ACC112 (cell line): Measurements from ENCODE around the gene ETV3L.

ENCODE experiments used
- H2AFZ ChIP-seq: fragments of 200-600 bp; sonication (generic); one replicate; pipeline ENCODE4 v1.6.0; 2017; ENCODE audit warnings: antibody characterized with exemption, low read length; ENCODE audit not compliant: unreplicated experiment
- H3K27ac ChIP-seq: fragments of 200-600 bp; sonication (generic); 2 replicates; pipeline ENCODE4 v1.5.1; 2014; ENCODE audit warnings: low read depth, mild to moderate bottlenecking, antibody characterized with exemption, low read length, moderate library complexity
- H3K27me3 ChIP-seq: fragments of 200-600 bp; sonication (generic); 2 replicates; pipeline ENCODE4 v1.6.1; 2014; ENCODE audit warnings: mild to moderate bottlenecking, antibody characterized with exemption, low read length, moderate library complexity, mixed read lengths; ENCODE audit not compliant: insufficient read depth
- H3K36me3 ChIP-seq: fragments of 200-600 bp; sonication (generic); 2 replicates; pipeline ENCODE4 v1.6.1; 2016; ENCODE audit warnings: mild to moderate bottlenecking, antibody characterized with exemption, low read length, moderate library complexity, mixed read lengths; ENCODE audit not compliant: insufficient read depth
- H3K4me1 ChIP-seq: fragments of 200-600 bp; sonication (generic); one replicate; pipeline ENCODE4 v1.6.1; 2016; ENCODE audit warnings: low read length, mixed read lengths; ENCODE audit not compliant: insufficient read depth, unreplicated experiment, control insufficient read depth
- H3K4me3 ChIP-seq: fragments of 200-600 bp; sonication (generic); 2 replicates; pipeline ENCODE4 v1.5.1; 2014; ENCODE audit warnings: mild to moderate bottlenecking, low read depth, low read length
- H3K79me2 ChIP-seq: fragments of 200-600 bp; sonication (generic); one replicate; pipeline ENCODE4 v1.6.0; 2016; ENCODE audit warnings: low read length; ENCODE audit not compliant: control insufficient read depth, unreplicated experiment, insufficient read depth

Gene ETV3L

DNA sequence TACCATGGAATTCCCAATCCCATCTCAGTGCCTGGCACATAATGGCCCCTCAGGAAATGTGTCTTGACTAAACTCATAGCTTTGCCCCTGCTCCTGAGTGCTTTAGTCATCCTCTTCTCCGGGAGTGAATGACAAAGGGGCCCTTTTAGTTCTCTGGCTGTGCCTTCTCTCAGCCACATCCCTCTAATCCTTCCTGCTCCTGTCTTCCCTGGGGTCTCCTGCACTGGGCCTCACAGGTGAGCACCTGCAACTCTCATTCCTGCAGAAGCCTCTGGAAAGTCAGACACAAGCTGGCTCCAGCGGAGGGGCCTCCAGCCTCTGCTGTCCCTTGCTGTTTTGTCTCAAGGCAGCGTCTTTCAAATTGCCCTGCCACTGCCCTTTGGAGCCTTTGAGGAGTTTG is 14.0 kb upstream of the ETV3L start:
- Histone ChIP-seq H3K4me1 (no peaks in the 10 kb centered on the region), H3K36me3 (no peaks in the 10 kb centered on the region), H2AFZ (no peak overlapping the region), H3K4me3 (no peak overlapping the region), H3K27ac (no peak overlapping the region), H3K79me2 (no peaks in the 10 kb centered on the region), H3K27me3 (peaks cover 13% of the 10 kb centered on the region)

DNA sequence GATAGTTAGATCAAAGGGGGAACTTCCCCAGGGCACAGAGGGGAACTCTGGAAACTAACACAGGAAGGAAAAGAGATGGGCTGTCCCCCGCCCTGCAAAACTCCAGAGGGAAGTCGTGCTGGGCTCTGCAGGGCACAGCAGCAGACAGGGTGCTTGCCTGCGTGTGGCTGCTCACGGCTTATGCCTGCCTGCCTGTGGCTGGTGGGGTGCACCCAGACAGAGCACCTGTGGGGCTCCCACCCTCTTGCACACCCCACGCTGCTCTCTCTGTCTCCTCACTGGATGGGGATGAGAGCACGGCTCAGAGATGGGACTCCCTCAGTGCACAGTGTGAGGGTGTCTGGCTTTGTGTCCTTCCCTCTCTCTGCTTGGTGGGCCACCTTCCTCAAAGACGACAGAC is 13.5 kb upstream of the ETV3L start:
- Histone ChIP-seq H3K4me3 (no peak overlapping the region), H3K4me1 (no peaks in the 10 kb centered on the region), H2AFZ (no peak overlapping the region)

DNA sequence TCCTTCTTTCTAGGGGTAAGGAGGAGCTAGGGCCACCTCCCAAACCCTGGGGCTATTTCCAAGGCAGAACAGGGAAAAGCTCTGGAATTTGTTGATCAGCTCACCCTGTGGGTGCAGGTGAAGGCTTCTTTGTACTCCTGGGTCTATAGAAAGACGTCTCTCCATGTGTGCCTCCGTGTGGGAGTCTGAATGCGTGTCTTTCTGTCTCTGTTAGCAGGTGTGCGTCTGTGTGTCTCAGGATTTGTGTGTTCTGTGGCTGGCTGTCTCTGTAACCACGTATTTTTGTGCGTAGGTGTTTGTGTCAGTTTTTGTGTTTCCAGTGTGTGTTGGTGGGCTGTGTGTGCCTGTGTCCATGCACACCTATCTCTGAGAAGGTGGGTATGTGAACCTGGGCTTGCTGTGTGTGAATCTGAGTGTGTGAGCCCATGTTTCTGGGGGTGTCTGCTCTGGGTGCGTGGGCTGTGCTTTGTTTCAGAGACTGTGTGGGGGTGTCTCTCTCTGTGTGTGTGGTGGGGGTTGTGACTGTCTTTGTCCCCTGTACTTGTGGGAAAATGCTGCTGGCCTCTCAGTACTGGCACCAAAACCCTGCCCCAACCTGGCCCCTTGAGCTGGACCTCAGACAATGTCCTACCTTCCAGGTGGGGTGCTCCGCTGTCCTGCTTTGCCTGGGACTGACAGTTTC is 12.7 kb upstream of the ETV3L start:
- no peak overlapping the region for H2AFZ ChIP-seq
- no peaks in the 10 kb centered on the region for H3K4me1 ChIP-seq
- no peaks in the 10 kb centered on the region for H3K36me3 ChIP-seq

More for the DNA sequence above, 13.5 kb upstream of the ETV3L start:
- H3K79me2 ChIP-seq = no peaks in the 10 kb centered on the region
- no peaks in the 10 kb centered on the region for H3K36me3 ChIP-seq
- H3K27me3 ChIP-seq = peaks cover 13% of the 10 kb centered on the region
- no peak overlapping the region for H3K27ac ChIP-seq

DNA sequence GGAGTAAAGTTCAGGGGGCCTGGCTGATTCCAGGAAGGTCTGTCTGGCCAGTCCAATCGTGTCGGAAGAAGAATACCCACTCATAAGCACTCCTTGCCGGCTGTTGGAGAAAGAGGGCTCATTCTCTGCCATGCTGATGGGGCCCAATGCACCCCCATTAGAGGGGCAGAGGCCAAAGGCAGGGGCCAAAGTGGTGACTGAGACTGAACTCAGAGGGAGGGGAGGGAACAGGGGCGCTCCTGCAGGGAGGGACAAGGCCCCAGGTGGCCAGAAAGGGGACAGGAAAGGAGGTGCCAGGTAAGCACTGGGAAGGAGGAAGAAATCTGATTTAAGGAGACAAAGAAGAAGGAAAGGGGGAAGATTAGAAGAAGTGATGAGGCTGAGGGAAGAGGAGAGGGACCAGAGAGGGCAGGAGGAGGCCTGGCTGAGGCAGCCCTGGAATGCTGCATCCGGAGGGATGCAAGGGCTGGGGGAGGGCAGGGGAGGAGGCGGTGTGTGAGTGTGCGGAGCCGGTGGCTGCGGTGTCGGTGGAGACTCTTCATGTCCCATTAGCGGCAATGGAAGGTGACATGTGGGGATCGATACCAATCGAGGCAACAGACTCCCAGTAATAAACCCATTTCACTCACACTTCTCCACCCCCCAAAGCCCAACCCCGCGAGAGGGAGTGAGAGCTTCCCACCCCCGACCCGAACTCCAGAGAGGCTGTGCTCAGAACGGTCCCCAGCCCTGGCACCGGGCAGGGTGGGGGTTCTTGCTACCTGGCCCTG is 12.0 kb upstream of the ETV3L start:
- Histone ChIP-seq H3K4me1 (peaks cover 6% of the 10 kb centered on the region), H3K4me3 (no peak overlapping the region), H3K36me3 (no peaks in the 10 kb centered on the region), H3K27ac (no peak overlapping the region), H3K79me2 (no peaks in the 10 kb centered on the region), H2AFZ (no peak overlapping the region), H3K27me3 (peaks cover 13% of the 10 kb centered on the region)

More for the DNA sequence above, 12.7 kb upstream of the ETV3L start:
- Histone ChIP-seq H3K4me3 (no peak overlapping the region), H3K27ac (no peak overlapping the region), H3K79me2 (no peaks in the 10 kb centered on the region), H3K27me3 (peaks cover 13% of the 10 kb centered on the region)

DNA sequence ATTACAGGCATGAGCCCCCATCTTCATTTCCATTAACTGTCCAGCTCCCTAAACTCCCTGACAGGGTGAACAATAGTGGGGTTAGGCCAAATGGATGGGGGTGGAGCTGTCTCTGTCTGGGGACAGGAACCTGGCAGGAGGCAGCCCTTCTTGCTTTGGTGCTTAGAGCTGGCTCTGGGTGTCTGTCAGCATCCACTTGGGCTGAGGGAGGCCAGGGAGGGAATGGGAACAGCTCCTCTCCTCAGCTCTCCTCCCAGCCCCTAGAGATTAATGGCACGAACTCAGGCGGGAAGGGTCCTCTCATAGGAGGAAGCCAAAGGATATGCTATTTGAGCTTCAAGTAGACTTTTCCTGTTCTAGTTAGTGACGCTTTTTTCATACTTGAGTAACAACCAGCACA is 11.1 kb upstream of the ETV3L start:
- H3K4me3 ChIP-seq = no peak overlapping the region
- peaks cover 13% of the 10 kb centered on the region for H3K27me3 ChIP-seq
- H3K36me3 ChIP-seq = no peaks in the 10 kb centered on the region
- no peak overlapping the region for H3K27ac ChIP-seq
- H2AFZ ChIP-seq = no peak overlapping the region
- peaks cover 13% of the 10 kb centered on the region for H3K4me1 ChIP-seq
- H3K79me2 ChIP-seq = no peaks in the 10 kb centered on the region

DNA sequence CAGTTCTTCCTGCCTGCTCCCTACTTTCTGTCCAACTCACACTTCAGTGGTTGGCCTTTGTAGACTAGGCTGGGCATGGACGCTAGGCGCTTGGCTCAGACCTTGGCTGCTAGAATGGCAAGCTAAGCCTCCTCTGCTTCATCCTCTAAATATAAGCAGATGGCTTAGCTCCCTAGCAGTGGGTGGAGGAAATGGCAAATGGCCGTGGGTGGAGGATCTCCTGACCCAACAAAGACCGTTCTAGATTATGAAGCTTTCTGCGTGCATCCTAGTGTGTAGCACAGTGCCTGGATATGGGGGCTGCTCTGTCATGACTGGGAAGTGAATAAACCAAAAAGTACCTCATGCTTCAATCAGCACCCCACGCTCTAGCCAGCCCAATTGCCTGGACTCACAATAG is 10.4 kb upstream of the ETV3L start:
- no peak overlapping the region for H3K27ac ChIP-seq
- no peak overlapping the region for H2AFZ ChIP-seq
- peaks cover 13% of the 10 kb centered on the region for H3K27me3 ChIP-seq
- H3K4me3 ChIP-seq = no peak overlapping the region
- H3K4me1 ChIP-seq = peaks cover 13% of the 10 kb centered on the region
- no peaks in the 10 kb centered on the region for H3K36me3 ChIP-seq
- H3K79me2 ChIP-seq = no peaks in the 10 kb centered on the region

DNA sequence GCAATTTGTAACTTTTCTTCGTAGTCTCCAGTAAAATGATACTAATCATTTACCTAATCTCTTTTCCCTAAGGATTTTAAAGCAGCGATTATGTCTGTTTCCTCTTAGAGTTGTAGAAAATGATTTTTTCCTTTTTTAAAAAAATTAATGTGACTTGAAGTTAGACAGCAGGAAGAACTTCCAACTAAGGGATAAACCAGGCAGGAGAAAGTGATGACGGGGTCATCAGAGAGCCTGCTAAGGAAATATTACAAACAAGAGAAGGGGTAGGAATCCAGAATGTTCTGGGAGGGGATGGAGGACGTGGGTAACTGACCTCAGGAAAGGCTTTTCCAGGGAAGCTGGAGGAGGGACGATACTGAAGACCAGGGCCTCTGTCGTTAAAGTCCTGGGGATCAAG is 8.8 kb upstream of the ETV3L start:
- Histone ChIP-seq H2AFZ (no peak overlapping the region), H3K79me2 (no peaks in the 10 kb centered on the region), H3K36me3 (no peaks in the 10 kb centered on the region), H3K27me3 (peaks cover 8% of the 10 kb centered on the region), H3K27ac (no peak overlapping the region), H3K4me1 (peaks cover 18% of the 10 kb centered on the region), H3K4me3 (no peak overlapping the region)

DNA sequence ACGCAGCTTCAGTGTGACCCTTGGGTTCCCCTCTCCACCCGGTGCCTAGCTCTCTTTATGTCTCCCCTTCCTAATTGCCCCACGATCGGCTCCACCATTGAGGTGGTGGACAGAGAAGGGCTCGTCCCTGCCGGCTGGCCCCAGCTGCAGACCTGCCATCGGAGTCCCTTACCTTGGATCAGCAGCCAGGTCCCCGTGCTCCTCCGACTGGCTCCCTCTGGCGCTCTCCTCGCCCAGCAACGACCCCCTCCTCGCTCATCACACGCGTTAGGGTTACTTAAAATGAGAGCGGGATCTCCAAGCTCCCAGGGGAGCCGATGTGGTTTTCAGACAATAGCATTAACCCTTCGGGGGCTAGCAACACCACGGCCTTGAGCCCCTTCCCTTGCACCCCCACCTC is 8.1 kb upstream of the ETV3L start:
- Histone ChIP-seq H3K4me1 (peaks cover 18% of the 10 kb centered on the region), H2AFZ (no peak overlapping the region), H3K79me2 (no peaks in the 10 kb centered on the region), H3K27me3 (peaks cover 8% of the 10 kb centered on the region), H3K36me3 (no peaks in the 10 kb centered on the region), H3K4me3 (no peak overlapping the region), H3K27ac (no peak overlapping the region)

DNA sequence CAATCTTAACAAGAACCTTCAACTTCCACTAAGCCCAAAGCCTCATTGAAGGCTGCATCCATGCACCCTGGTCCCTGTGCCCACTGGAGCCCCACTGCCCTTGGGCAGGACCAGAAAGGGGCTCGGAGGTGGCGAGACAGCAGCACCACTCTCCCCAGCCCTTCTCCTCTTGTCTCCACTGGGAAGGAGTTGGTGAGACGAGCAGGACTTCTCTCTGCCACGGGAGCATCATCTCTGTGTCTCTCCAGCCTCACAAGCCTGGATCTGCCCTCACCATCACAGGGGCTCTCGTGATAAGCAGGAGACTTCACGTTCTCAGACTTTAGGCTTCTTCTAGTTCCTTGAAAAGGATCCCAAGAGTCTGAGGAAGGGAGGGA is 7.2 kb upstream of the ETV3L start:
- H3K27ac ChIP-seq = peak overlapping the region; percentile 55
- H3K4me3 ChIP-seq = no peak overlapping the region
- H3K27me3 ChIP-seq = no peaks in the 10 kb centered on the region; the same call in 1 of the 2 replicates
- H3K4me1 ChIP-seq = peaks cover 18% of the 10 kb centered on the region
- H3K79me2 ChIP-seq = no peaks in the 10 kb centered on the region
- H3K36me3 ChIP-seq = no peaks in the 10 kb centered on the region
- H2AFZ ChIP-seq = peak overlapping the region; percentile 84

DNA sequence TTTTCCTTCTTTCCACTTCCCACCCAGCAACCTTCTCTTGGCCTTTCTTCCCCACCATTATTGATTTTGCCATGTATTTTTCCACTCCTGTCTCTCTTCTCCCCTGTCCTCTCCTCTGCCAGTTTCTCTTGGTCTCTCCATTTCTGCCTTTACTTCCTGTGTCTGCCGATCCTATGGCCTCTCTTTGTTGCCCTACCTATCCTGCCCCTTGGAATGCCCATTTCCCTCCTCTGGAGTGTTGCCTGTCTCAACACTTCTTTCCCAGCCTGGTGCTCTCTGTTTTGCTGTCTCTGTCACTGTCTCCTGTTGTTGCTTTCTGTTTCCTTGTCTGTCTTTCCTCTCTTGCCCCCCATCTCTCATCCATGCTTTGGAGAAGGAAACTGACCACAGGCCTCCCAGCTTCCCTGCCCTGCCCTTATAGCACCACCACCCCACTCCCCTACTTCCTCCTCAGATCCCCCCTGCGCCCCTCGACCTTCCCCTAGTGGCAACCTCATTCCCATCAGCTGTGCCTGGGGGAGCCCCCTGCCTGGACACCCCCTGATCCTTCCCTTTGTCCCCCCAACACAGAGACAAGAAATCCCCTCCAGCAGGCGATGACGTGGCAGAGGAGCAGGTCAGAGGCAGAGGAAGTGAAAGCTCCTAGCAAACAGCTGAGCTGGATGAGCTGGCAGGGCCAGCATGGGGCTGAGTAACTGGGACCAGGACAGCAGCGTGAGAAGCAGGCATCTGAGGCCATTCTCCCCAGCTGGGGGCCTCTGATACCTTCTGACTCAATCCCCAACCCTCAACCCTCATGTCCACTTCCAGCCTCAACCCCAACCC is 6.6 kb upstream of the ETV3L start:
- no peaks in the 10 kb centered on the region; the same call in 1 of the 2 replicates for H3K27me3 ChIP-seq
- H3K4me3 ChIP-seq = no peak overlapping the region
- no peaks in the 10 kb centered on the region for H3K36me3 ChIP-seq
- peaks cover 18% of the 10 kb centered on the region for H3K4me1 ChIP-seq
- peak overlapping the region; percentile 55 for H3K27ac ChIP-seq
- H2AFZ ChIP-seq = peak overlapping the region; percentile 84
- H3K79me2 ChIP-seq = no peaks in the 10 kb centered on the region
